ENCODE results near the gene PLCB4.

Gene PLCB4

GRCh38 chr20:9478771-9479170, 409.9 kb downstream of the PLCB4 start:
- DNase-seq: no peak

- DNase-seq: no peak
These were observed 411.2 kb downstream of the PLCB4 start for GRCh38 chr20:9480066-9480465.

DNA sequence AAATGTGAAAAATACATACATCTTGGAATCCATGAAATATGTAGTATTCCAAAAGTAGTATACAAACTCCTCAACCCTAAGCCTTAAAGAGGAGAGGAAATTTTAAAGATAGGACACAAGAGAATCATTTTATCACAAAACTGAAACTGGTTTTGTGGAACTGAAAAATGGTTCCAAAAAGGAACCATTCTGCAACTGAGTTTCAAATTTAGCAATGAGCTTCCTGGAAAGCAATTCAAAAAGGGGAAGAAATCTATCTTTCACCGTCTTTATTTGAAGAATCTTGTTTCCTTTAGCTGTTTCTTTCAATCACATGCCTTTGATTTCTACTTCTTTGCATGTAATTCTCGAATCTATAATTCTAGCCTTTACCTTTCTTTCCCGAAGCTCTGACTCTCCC, 413.3 kb downstream of the PLCB4 start:
- no peak for DNase-seq

DNA sequence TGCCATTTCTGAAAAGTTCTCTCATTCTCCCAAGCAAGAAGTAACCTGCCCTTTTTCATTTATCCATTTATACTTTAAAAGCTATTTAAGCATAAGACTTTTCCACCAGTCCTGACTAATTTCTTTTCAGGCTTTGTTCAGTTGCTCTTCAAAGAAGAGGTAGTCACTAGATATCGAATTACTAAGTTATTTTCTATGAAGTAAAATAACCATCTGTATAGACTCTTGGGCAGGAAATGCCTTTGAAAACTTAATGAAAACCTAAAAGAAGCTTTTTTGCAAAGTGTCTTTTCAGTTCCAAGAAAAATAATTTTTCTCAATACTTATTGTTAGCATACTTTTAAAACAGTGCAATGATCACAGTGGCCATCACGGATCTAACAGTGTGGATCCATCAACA, 414.2 kb downstream of the PLCB4 start:
- DNase-seq: no peak

- DNase-seq: no peak
These were observed 416.9 kb downstream of the PLCB4 start for GRCh38 chr20:9485614-9486340.

- no peak for DNase-seq
These were observed 418.3 kb downstream of the PLCB4 start for GRCh38 chr20:9487231-9487630.

DNA sequence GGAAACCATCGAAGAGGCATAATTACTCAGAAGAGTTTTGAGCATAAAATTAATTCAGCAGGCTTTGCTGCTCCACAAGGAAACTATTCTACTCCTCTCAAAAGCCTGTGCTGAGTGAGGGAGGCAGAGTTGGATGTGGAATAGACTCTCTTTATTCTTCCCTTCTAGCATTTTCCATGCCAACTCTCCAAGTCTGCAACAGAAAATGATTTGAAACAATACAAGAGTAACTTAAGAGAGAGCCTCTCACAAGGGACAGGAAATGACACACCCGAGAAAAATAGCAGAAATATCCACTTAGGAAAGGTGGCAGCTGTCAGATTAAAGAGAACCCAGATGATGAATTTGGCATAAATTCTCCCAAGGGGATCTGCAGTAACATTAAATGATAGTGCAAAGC, 419.2 kb downstream of the PLCB4 start:
- no peak for DNase-seq

DNA sequence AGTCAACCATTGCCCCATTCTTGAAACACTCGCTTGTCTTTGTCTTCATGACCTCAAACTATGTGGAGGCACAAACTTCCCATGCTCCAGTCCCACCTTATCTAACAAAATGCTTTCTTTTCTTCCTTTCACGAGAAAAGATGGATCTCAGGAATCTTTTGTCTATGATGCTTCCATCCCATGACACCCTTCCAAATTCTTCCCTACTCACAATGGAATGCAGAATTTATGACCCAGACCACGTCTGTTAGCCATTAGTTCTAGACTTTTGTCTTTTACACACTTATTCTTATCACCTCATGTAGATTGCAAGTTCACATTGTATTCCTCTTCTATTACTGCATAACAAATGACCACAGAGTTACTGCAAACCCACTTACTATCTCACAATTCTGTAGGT, 421.3 kb downstream of the PLCB4 start:
- DNase-seq: no peak

DNA sequence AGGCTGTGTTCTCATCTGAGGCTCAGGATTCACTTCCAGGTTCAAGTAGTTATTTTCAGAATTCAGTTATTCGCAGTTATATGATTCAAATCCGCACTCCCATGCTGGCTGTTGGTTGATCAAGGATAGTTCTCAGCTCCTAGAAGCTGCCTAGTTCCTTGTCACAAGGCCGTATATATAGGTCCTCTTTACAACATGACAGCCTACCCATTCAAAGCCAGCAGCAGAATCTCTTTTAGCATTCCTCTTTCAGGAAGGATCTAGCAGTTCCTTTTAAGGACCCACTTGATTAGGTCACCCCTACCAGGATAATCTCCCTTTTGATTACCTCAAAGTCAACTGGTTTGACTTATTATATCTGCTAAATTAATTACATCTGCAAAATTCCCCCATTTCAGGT, 421.7 kb downstream of the PLCB4 start:
- no peak for DNase-seq

DNA sequence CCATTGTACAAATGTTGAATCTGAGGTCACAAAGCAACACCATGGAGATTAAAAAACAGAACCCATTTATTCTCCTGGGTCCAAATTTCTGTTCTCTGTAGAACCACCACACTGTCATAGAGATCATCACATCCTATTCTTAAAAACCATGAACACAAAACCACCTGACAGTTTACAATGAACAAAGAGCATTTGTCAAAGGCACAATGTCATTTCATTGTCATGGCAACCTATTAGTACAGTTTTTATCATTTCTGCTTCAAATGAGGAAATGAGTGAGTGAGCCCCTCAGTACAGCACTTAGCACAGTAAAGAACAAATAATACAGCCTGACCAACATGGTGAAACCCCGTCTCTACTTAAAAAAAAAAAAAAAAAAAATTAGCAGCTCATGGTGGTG, 422.4 kb downstream of the PLCB4 start:
- DNase-seq: no peak

- DNase-seq: no peak
These were observed 423.2 kb downstream of the PLCB4 start for GRCh38 chr20:9492067-9492466.

DNA sequence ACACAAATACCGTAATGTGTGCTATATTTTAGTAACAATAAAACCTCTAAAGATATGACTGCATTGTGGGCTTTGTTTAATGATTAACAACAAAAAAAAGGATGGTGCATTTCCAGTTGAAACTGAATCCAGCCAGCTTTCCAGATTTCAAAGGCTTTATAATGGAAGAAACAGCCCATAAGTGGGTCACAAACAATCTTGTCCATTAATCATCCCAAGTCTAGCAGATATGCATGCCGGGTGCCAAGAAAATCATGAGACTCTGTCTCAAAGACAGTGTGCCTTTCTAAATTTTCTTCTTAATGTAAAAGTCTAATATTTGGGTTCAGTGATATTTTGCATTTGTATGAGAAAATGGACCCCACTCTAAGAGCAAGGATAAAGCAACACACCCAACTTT, 424.9 kb downstream of the PLCB4 start:
- no peak for DNase-seq

DNA sequence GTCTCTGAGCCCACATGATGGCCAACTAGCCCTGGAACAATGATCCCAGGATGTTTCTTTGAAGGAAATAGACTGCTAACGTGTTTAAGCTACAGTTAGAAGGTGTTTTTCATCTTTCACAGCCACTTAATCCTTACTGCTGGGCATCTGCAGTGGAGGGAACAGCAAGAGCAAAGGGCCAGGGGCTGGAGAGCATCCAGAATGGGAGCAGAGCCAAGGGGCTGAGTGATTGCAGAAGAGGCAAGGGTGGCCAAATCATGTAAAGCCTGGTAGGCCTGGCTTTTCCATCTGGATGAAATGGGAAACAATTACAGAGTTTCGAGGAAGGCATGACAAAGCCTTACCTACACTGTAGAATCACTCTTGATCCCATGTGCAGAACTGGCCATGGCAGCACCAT, 426.8 kb downstream of the PLCB4 start:
- DNase-seq: no peak

DNA sequence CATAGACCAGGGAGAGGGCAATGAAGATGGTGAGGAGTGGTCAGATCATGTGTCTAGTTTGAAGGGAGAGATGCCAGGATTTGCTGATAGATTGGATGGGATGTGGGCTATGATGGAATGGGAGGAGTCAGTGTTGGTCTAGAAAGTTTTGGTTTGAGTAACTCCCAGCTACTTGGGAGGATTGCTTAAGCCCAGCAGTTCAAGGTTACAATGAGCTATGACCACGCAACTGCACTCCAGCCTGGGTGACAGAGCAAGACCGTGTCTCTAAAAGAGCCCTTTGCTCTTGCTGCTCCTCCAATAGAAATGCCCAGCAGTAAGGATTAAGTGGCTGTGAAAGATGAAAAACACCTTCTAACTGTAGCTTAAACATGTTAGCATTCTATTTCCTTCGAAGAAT, 427.3 kb downstream of the PLCB4 start:
- DNase-seq: no peak

DNA sequence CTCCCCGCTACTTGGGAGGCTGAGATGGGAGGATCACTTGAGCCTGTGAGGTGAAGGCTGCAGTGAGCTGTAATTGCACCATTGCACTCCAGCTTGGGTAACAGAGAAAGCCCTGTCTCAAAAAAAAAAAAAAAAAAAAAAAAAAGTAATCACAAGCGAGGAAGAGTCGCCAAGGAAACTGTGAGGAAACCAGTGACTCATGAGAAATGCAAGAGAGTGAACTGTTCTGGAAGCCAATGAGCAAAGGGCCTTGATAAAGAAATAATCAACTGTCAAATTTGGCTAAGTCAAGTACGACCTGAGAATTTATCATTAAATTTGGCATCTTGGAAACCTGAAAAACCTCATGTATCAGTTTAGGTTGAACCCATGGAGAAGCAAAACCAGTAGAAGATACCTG, 429.4 kb downstream of the PLCB4 start:
- DNase-seq: no peak

GRCh38 chr20:9499126-9499899, 430.4 kb downstream of the PLCB4 start:
- no peak for DNase-seq

DNA sequence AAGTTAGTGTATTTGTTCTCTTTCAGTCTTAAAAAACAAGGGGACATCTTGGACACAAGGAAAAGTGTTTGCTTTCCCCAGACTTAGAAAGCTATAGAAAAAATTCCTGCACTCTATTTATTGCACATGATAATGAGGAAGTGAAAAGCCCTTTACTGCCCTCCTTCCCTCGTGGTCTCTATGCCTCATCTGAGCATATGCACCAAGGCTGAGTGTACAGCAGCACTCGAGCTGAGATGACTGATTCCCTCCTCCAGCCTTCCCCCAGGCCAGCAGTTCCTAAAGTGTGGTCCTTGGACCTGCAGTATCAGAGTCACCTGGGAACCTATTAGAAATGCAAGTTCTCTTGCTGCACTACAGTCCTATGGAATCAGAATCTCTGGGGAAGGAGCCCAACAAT, 431.2 kb downstream of the PLCB4 start:
- DNase-seq: no peak

GRCh38 chr20:9501473-9501872, 432.6 kb downstream of the PLCB4 start:
- DNase-seq: no peak

- DNase-seq: peak; percentile 1
These were observed 434.8 kb downstream of the PLCB4 start for GRCh38 chr20:9503526-9504245.

GRCh38 chr20:9506280-9506821, 437.5 kb downstream of the PLCB4 start:
- no peak for DNase-seq

DNA sequence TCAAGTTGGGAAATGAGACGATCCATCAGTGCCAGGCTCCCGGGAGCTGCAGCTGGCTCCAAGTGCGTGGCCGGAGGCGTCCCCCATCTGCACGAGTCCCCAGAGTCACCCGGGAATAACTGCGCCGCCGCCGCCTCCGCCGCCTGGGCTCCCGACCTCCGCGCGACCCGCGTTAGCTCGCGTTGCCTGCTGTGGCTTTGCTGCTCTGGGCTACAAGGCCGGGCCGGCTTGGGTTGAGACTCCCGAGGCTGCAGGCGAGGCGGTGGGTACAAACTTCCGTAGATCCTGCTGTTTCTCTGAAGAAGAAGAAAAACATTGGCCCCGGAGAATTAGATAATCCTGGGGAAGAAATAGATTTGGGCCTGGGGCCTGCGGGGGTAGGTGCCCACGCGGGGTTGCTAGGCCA, 438.1 kb downstream of the PLCB4 start:
- DNase-seq: no peak

DNA sequence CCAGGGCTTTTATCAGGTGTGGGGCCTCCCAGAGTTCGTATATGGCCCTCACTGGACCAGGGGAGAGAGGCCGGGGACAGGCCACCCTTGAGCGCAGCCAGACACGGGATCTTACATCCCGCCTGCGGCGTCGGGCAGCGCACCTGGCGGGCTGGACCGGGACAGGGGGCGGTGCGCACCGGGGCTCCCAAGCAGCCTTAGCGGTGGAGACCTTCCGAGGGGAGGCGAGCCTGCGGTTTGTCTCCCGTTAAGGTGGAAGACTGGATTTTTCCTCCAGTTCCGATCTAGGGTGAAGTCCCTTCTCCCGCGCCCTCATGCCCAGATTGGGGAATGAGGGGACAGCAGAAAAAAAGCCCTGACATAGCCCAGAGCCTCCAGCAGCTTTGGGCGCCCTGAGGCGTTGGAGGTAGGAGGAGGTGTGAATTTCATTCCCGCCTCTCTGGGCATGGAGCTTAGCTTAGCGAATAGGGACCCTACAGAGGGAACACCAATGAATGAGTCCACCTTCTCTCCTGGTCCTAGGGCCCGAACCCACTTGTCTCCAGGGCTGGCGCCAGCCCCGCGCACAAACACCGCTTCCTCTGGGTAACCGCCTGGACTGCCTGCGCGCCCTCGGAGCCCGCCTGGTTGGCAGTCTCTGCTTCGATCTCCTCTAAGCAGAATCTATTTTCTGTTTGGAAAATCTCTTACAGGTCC, 438.8 kb downstream of the PLCB4 start:
- no peak for DNase-seq

DNA sequence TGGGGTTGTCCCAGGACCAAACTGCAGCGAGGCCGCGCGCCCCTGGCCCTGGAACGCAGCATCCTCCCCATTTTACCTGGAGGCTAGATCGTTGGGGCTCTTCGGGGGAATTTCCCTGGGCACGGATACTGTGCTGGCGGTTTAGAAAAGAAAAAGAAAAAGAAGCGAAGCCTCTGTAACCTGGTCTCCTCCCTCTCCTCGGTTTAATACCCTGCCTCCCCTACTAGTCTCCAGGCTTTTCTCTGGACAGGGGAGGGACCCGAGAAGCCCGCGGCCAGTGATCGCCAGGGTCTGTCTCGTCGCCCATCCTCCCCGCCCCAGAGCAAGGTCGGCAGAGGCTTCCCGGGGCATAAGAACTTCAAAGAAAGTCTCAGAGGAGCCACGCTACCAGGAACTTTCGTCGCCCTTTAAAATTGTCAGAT, 439.4 kb downstream of the PLCB4 start:
- DNase-seq: no peak
